Breast epithelium (tissue), 3 donors: ENCODE results near the gene GPR55.

Experiments used
- POLR2A ChIP-seq: fragments of 450-650 bp; IDR thresholded peaks from one replicate; pipeline ENCODE4 v1.6.1; 2016; ENCODE audit warnings: antibody characterized with exemption, mild to moderate bottlenecking, moderate library complexity
- POLR2AphosphoS5 ChIP-seq, 3 donors: sonication (generic); formaldehyde crosslinking; IDR thresholded peaks; one replicate each; pipeline ENCODE4 v1.6.1; 2017; ENCODE audit warnings: antibody characterized with exemption in 3 of 3
- TF ChIP-seq, protein P1 (sequence below), 3 donors: fragments of 450-650 bp; IDR thresholded peaks; one replicate each; pipeline ENCODE4 v1.5.1; 2016 to 2017; ENCODE audit warnings: antibody characterized with exemption in 3 of 3, mild to moderate bottlenecking in 3 of 3, moderate library complexity in 3 of 3

DNA sequence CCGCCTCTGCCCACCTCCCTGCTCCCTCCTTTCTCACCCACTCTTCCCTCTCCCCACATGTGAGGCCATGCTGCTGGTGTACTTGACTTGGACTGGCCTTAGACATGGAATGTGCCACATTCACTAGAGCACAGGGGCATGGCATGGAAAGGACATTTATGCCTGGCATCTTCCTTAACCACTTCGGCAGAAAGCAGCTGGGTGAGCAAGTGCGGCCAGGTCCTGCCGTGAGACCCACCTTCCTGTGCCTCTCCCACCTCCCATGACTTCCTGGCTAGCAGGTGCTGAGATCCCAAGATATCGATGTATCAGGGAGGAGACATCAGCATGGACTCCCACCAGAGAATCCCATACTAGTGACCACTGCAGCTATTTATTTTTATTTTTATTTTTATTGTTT is 13.0 kb downstream of the GPR55 start:
- no peak for TF ChIP-seq POLR2AphosphoS5 (IDR thresholded peaks at IDR 0.05)
- TF ChIP-seq, protein P1, sequence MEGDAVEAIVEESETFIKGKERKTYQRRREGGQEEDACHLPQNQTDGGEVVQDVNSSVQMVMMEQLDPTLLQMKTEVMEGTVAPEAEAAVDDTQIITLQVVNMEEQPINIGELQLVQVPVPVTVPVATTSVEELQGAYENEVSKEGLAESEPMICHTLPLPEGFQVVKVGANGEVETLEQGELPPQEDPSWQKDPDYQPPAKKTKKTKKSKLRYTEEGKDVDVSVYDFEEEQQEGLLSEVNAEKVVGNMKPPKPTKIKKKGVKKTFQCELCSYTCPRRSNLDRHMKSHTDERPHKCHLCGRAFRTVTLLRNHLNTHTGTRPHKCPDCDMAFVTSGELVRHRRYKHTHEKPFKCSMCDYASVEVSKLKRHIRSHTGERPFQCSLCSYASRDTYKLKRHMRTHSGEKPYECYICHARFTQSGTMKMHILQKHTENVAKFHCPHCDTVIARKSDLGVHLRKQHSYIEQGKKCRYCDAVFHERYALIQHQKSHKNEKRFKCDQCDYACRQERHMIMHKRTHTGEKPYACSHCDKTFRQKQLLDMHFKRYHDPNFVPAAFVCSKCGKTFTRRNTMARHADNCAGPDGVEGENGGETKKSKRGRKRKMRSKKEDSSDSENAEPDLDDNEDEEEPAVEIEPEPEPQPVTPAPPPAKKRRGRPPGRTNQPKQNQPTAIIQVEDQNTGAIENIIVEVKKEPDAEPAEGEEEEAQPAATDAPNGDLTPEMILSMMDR (IDR thresholded peaks at IDR 0.05): no peak
- TF ChIP-seq POLR2A: no peak
